ENCODE data around the gene NAPSA.

The NAPSA gene

GRCh38 chr19:50309396-50310125 lies 55.9 kb downstream of the NAPSA start:
- H3K36me3 ChIP-seq (ENCODE audit: control insufficient read depth in 1 of 2, insufficient read depth in 2 of 2, low read length in 2 of 2) = no peaks in the 10 kb centered on the region

GRCh38 chr19:50308991-50309390 lies 56.4 kb downstream of the NAPSA start:
- no peak overlapping the region for H3K4me3 ChIP-seq (ENCODE audit: low read depth in 1 of 2, low read length in 2 of 2)
- no peaks in the 10 kb centered on the region for H3K4me1 ChIP-seq (ENCODE audit: control insufficient read depth in 1 of 2, insufficient read depth in 2 of 2, low read length in 2 of 2)
- H3K9me3 ChIP-seq (ENCODE audit: control insufficient read depth in 1 of 2, low read length in 2 of 2) = peaks cover 0 to 17% of the 10 kb centered on the region in 2 donors
- no peak overlapping the region for H3K27ac ChIP-seq (ENCODE audit: low read length)
- H3K27me3 ChIP-seq (ENCODE audit: low read depth, low read length) = peaks cover 7% of the 10 kb centered on the region
- no peaks in the 10 kb centered on the region for H3K36me3 ChIP-seq (ENCODE audit: control insufficient read depth in 1 of 2, insufficient read depth in 2 of 2, low read length in 2 of 2)

More at GRCh38 chr19:50309396-50310125, 55.9 kb downstream of the NAPSA start:
- Histone ChIP-seq H3K4me1 (ENCODE audit: control insufficient read depth in 1 of 2, insufficient read depth in 2 of 2, low read length in 2 of 2) (no peaks in the 10 kb centered on the region), H3K4me3 (ENCODE audit: low read depth in 1 of 2, low read length in 2 of 2) (no peak overlapping the region), H3K27me3 (ENCODE audit: low read depth, low read length) (peaks cover 7% of the 10 kb centered on the region), H3K27ac (ENCODE audit: low read length) (no peak overlapping the region), H3K9me3 (ENCODE audit: control insufficient read depth in 1 of 2, low read length in 2 of 2) (peaks cover 0 to 17% of the 10 kb centered on the region in 2 donors)

Measured in muscle layer of duodenum (tissue), 2 donors.